Hematopoietic multipotent progenitor cell treated with erythropoietin and hydrocortisone succinate and interleukin-3 and kit ligand, for 8 days (in vitro differentiated cells): Measurements from ENCODE around the gene C1orf53.
A peak's percentile ranks its signal among the peaks of the same experiment; 100 is the strongest.
"Not testable (repeated sequence)": the region's sequence is repeated elsewhere in the genome, so short reads cannot be mapped to it uniquely, and the experiment has no call there.

ENCODE experiments used
- DNase-seq: peaks from one replicate; pipeline ENCODE4 v3.0.0-alpha.2; 2015

The C1orf53 gene

GRCh38 chr1:197902454-197903195 lies at the start of gene C1orf53:
C1orf53 (plus strand) TSS chr1:197902630; CDS start chr1:197902650, 20 bp downstream.
- peak; percentile 86 for DNase-seq

GRCh38 chr1:197855751-197856150 lies 46.7 kb upstream of the C1orf53 start:
- not testable (repeated sequence) for DNase-seq

DNA sequence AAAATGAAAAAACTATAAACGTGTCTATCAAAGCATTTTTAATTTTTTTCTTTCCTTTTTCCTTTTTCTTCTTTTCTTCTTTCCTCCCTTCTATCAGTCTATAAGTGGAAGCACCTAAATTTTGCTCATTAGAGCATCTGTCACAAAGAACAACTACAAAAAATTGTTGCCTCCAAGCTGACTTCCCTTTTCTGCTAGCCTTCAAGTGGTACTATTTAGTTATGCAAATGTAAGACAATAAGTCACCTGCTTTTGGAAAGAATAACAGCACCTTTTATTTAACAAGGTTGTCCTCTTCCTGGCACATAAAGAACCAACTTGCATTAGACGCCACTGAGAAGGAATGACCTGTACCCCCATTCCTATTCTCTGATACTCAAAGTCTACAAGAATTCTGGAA lies 45.0 kb upstream of the C1orf53 start:
- DNase-seq = no peak

DNA sequence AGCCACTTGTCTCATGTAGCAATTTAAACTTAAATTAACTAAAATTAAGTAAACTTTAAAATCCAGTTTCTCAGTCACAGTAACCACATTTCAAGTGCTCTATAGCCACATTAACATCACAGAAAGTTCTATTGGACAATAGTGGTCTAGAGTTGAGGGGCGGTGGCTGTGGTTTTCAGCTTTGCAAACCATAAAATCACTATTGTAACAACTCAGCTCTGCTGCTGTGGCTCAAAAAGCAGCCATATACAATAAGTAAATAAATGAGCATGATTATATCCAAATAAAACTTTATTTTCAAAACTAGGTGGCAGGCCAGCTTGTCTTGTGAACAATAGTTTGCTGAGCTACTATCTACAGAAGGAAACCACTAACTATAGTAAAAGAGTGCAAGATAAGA lies 43.4 kb upstream of the C1orf53 start:
- no peak for DNase-seq

- no peak for DNase-seq
Measured at GRCh38 chr1:197862221-197862620, 40.2 kb upstream of the C1orf53 start.

- DNase-seq = no peak
Measured at GRCh38 chr1:197862671-197863070, 39.8 kb upstream of the C1orf53 start.

DNA sequence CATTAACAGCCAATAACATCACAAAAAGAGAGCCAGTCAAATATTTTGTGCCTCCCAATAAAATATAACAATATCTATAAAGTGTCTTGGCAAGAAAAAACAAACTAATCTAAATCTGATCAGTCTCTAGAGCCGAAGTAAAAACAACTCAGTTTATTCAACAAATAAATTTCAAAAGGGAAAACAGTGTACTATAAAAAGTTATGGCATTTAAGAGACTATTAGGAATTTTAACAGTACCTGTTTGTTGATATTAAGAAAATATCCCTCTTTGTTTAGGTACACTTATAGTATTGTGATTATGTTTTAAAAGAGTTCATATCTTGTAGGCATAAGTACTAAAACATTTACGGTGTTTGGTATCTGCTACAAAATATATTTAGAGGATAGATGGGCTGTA lies 36.6 kb upstream of the C1orf53 start:
- no peak for DNase-seq

GRCh38 chr1:197868751-197869489 lies 33.5 kb upstream of the C1orf53 start:
- peak; percentile 74 for DNase-seq

GRCh38 chr1:197869490-197870077 lies 32.8 kb upstream of the C1orf53 start:
- DNase-seq = no peak

DNA sequence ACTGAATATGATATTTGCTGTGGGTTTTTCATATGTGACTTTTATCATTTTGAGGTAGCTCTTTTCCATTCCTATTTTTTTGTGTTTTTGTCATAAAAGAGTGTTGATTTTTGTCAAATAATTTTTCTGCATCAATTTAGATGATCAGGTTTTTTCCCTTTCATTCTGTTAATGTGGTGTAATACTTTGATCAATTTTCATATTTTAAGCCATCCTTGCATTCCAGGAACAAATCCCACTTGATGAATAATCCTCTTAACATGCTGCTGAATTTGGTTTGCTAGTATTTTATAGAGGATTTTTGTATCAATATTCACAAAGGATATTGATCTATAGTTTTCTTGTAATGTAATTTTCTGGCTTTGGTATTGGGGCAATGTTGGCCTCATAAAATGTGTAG lies 25.5 kb upstream of the C1orf53 start:
- no peak for DNase-seq

DNA sequence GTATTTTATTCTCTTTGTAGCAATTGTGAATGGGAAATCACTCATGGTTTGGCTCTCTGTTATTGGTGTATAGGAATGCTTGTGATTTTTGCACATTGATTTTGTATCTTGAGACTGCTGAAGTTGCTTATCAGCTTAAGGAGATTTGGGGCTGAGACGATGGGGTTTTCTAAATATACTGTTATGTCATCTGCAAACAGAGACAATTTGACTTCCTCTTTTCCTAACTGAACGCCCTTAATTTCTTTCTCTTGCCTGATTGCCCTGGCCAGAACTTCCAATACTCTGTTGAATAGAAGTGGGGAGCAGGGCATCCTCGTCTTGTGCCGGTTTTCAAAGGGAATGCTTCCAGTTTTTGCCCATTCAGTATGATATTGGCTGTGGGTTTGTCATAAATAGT lies 22.0 kb upstream of the C1orf53 start:
- DNase-seq = not testable (repeated sequence)

GRCh38 chr1:197882241-197882640 lies 20.2 kb upstream of the C1orf53 start:
- DNase-seq = not testable (repeated sequence)

GRCh38 chr1:197884173-197884572 lies 18.3 kb upstream of the C1orf53 start:
- no peak for DNase-seq

DNA sequence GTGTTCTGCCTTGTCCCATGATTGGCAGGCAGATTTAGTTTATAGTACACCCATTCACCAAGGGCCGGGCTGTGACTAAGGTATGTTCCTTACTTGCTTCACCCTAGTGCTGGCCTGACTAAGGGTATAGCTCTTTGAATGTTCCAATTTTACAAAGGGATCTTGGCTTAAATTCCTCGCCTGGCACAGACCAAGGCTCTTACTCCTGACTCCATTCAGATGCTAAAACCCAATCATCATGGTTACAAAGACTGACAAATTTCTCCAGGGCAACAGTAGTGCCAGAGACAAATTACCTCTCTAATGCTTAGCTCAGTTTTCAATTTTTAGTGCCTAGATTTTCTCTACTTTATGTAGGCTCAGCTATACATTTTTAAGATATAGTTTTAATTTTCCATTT lies 11.5 kb upstream of the C1orf53 start:
- no peak for DNase-seq

DNA sequence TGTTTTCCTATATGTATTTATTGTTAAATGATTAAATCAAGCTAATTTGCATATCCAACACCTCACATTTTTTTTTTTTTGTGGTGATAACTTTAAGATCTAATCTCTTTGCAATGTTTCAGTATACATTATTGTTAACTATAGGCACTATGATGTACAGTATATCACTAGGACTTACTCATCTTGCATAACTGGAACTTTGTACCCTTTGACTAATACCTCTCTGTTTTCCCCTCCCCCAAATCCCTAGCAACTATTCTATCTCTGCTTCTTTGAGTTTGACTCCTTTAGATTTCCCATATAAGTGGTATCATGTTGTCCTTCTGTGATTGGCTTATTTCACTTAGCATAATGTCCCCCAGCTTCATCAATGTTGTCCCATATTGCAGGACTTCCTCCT lies 9.7 kb upstream of the C1orf53 start:
- DNase-seq = no peak

GRCh38 chr1:197896301-197896700 lies 6.1 kb upstream of the C1orf53 start:
- DNase-seq = no peak

- no peak for DNase-seq
Measured at GRCh38 chr1:197899037-197899436, 3.4 kb upstream of the C1orf53 start.

DNA sequence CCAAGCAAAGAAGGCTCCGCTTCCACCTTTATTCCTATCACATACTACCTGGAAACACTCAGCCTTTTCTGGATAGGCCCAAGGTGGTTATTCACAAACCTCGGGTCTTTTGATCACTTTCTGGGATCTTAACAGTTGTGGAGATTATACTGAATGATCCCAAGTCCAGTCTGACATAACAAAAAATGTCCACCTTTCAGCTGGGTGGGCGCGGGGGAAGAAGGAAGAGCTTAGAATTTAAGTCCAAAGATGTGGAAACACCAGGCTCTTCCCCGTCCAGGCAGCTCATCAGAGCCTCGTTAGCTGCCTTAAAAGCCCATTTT lies 338 bp upstream of the C1orf53 start:
- no peak for DNase-seq

DNA sequence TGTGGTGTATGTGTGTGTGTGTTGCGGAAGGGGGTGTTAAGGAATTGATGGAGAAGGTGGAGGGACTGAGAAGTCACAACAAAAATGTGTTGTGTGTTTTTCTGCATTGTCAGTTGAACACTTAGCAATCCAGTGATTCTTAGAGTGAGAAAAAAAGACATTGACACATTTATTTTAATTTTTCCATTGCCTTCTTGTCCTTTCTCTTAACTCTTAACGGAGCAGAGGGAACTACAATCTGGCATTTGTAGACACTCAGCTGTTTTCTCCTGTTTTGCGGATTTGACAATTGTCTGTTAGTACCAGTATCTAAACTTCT lies 725 bp downstream of the C1orf53 start:
- DNase-seq = no peak

- no peak for DNase-seq
Measured at GRCh38 chr1:197904126-197904787, 1.8 kb downstream of the C1orf53 start.

GRCh38 chr1:197905699-197906351 lies 3.4 kb downstream of the C1orf53 start:
- no peak for DNase-seq

DNA sequence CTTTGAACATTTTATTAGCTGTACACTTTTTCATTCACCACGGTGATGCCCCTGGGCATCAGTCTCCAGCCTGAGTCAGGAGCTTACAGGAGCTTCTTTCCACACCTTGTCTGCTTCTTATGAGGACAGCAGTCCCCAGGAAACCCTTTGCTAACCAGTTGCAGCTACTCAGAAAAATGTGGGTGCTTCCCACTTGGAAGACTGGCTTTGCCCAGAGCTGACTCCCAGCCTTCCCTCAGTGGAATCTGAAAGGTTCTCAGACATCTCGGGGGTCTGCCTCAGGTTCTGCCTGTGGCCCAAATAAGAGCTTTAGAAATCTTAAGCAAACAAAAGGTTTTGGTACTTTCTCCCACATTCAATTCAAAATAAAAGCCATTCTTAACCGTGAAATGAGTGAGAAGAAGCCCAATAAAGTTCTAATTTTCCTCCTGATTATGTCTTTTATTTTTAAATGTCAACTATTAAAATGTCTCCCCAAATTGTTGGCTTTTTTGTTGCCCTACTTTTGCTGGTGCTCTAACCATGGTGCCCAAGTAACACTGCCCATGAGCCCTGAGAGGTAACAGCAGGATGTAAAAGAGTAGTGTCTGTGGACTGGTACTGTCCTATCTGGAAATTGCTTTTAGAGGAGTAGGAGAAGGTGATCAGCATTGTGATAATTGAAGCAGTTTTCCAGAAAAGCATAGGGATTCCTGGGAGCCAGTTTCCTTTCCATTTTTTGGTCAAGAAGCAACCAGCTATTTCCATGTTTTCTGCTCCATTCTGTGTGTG lies 5.6 kb downstream of the C1orf53 start:
- DNase-seq = no peak
